Activated CD4-positive, alpha-beta T cell treated with anti-CD3 and anti-CD28 coated beads, Interleukin-2, amount 50 U/mL, for 16 hours (primary cell): ENCODE results near the gene ACTBL2.
"Not testable (repeated sequence)": the region's sequence is repeated elsewhere in the genome, so short reads cannot be mapped to it uniquely, and the experiment has no call there.

Experiments used
- DNase-seq: peaks from one replicate; pipeline ENCODE4 v3.0.0-alpha.2; 2020

ACTBL2 gene

DNA sequence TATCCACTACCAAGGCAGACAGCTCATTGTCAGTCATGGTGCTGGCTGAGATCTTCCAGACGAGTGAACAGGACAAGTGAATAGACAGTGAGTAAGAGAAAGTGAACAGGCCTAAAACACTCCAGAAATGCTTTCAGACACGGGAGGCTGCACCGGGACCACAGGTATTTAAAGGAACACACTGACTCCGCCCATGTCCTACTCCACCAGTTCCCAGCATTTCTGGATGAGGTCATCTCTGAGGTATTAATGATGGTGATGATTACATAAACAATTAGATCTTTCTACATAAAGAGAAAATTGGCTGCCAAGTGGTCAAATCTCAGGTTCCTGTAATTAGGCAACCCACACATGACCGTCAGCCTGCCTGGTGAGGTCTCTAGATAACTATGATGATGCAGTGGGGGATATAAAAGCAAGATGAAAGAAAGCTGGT, at the start of gene ACTBL2:
Gene ACTBL2, minus strand, starts transcription at position 141 of the 436 bp plus-strand sequence. Its CDS starts 104 bp downstream, at position 37.
- no peak for DNase-seq

- DNase-seq = peak; percentile 7
Measured at GRCh38 chr5:57531333-57531732, 48.7 kb upstream of the ACTBL2 start.

GRCh38 chr5:57529864-57530263, 47.3 kb upstream of the ACTBL2 start:
- no peak for DNase-seq

GRCh38 chr5:57527870-57528269, 45.3 kb upstream of the ACTBL2 start:
- DNase-seq = no peak

- DNase-seq = no peak
Measured at GRCh38 chr5:57524348-57525060, 41.9 kb upstream of the ACTBL2 start.

- DNase-seq = not testable (repeated sequence)
Measured at GRCh38 chr5:57522477-57522876, 39.9 kb upstream of the ACTBL2 start.

GRCh38 chr5:57518415-57518814, 35.8 kb upstream of the ACTBL2 start:
- not testable (repeated sequence) for DNase-seq

DNA sequence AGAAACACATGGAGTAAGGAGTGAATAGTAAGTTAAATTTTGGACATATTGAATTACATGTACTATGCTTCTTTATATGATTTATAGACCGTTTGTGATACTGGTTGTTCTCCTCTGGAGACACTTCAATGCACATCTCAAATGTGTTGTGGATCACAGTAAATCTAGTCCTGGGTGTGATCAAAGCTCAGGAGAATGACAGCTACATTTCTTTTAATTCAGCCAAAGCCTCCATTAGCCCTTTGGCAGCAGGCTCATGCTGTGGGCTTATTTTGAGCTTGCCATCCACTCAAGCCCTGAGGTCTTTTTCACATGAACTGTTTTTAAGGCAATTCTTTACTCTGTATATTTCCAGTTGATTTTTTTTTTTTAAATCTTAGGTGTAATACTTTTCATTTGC, 34.6 kb upstream of the ACTBL2 start:
- no peak for DNase-seq

DNA sequence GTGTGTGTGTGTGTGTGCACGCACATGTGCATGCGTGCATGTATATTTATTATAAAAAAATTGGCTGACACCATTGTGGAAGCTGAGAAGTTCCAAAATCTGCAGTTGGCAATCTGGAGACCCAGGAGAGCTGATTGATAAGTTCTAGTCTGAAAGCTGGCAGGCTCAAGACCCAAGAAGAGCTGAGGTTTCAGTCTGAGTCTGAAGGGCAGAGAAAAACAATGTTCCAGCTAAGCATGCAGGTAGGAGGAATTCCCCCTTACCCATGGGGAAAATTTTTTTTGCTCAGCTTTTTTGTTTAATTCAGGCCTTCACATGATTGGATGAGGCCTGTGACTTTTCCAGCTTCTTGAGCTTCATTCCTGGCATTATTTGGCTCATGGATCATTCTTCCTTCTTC, 31.2 kb upstream of the ACTBL2 start:
- no peak for DNase-seq

GRCh38 chr5:57511321-57511720, 28.7 kb upstream of the ACTBL2 start:
- no peak for DNase-seq

- no peak for DNase-seq
Measured at GRCh38 chr5:57509501-57510260, 27.1 kb upstream of the ACTBL2 start.

GRCh38 chr5:57508211-57508610, 25.6 kb upstream of the ACTBL2 start:
- no peak for DNase-seq

GRCh38 chr5:57505272-57506200, 22.9 kb upstream of the ACTBL2 start:
- no peak for DNase-seq

DNA sequence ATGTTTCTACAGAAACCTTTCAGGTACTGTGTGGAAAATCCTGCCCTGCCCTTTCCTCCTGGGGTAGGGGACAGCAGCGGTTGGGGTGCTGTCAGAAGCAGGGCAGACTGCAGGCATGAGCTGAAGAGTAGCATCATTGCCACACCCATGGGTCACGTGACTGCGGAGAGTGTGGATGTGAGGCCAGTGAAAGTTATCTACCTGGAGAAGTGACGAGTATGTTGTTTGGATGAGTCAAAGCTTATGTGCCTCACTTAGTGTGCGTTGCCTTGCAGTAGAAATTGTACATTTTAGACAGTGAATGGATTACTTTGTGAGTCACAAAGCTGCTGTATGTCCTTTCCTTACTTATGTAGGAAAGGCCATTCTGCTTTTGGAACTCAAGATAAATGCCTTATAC, 21.7 kb upstream of the ACTBL2 start:
- no peak for DNase-seq

- DNase-seq = no peak
Measured at GRCh38 chr5:57503433-57503832, 20.8 kb upstream of the ACTBL2 start.

DNA sequence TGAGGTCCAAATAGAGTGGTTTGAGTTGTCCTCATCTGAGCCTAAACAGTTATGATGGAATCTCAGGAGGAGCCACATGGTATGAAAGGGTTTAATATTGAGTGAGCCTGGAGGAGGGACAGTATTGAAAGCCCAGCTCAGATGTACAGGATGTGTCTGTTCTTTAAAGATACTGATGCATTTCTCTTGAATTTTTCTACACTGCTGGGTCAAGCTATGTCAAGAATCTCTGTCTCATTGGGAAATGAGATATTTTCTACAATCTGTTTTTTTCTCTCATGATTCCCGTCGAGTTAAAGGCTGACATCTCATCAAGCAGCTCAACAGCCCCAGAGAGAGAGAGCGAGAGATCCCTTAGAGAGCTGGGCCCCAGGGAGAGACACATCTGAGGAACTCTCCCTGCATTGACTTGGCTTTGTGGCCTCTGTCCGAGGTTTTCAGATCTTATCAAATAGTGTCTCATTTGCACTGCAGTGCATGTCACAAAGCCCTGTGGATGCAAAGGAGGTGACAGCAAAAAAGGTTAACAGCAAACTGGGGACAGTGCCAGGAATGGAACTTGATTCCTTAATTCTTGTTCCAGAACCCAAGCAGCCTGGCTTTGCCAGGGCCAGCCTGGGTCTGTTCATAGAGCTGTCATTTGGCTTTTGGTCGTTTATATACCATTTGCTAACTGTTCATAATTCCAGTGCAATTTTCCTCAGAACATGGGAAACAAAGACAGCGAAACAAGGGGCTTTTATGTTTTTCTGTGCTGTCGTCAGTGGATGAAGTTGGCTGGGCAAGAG, 19.0 kb upstream of the ACTBL2 start:
- DNase-seq = no peak

DNA sequence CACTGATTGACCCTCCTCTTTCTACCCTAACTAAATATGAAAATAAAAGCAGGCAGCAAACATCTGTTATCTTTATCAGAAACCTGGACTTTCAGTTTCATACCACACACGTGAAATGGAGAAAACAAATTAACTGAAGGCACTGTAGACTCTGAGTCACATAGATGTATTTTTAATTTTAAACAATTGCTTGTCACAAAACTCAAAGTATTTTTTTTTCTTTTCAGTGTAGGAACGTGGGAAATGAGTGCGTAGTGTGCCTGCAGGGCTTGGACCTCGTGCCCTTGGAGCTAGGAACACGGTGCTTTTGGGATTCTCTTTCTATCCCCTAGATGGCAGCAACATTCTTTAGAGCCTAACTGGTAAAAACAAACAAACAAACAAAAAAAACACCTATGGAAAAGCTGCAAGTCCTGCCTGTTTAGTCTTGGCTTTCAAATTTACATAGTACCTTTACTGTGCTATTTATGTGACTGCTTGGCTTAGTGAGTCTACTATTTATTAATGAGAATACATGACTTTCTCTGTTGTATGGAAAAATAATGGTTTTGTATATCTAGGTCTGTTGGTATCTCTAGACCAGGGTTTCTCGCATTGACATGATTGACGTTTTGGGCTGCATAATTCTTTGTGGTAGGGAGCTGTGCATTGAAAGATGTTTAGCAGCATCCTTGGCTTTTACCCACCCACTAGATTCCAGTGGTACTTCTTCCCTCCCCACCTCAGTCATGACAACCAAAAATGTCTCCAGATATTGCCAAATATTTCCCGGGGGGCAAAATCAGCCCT, 16.8 kb upstream of the ACTBL2 start:
- peak; percentile 49 for DNase-seq

DNA sequence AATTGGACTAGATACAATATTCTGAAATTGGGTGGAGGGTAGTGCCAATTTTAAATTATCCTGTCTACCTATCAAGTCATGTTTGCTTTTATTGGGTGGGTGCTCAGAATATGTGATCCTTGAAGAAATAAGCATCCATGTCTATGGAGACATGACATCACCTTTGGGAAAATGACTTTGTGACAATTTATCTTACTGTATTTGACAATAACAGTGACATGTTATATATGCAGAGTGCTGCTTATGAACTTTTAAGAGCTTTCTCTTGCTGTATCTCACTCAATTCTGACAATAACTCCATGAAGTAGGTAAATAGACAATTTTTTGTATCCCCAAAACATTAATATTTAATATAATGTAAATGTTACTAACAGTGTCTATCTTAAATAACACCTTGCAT, 15.1 kb upstream of the ACTBL2 start:
- no peak for DNase-seq

- no peak for DNase-seq
Measured at GRCh38 chr5:57495285-57496086, 12.9 kb upstream of the ACTBL2 start.
